Measurements from ENCODE around the gene LEMD2. TPM values are rescaled to one million over a fixed set of nuclear protein-coding genes. Genes with fewer than 3 reads are reported as not detected.

Gene LEMD2
- total and polyA plus RNA-seq, 2 donors (not counting 1 experiment from before 2014, with no cell fraction given), result 25.7 to 61.9 TPM

DNA sequence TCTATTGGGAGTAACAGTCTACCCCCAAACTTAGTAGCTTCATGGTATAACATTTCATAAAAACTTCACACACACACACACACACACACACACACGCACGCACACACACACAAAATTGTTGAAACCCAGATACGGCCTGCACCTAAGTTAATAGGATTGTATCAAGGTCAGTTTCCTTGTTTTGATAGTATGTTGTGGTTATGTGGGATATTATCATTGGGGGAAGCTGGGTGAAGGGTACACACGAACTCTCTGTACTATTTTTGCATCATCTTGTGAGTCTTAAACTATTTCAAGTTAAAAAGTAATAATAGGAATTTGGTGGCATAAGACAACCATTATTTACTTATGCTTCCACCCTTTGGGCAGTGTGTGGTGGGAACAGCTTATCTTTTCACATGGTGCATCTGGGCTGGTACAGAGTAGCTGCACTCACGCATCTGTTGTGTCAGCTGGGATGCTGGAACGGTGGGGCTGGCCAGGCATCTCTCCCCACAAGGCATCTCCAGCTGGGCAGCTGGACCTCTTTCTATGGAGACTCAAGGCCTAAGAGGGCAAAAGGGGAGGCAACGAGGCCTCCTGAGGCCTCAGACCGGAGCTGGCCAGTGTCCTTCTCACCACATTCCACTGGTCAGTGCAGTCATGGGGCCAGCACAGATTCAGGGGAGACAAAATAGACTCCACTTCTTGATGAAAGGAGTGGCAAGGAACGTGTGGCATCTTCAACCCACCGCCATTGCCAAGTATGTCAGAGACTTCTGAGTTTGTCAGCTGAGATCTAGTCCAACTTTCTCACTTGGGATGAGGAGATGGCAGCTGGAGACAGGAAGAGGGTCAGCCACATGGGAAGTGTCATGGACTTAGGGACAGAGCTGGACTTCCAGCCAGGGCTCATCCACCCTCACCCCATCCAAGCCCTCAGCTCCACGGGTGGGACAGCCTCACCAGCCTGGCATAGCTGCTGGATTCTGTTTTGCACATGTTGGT is 21.7 kb downstream of the LEMD2 start:
- no peaks in the 10 kb centered on the region for H4K20me1 ChIP-seq (ENCODE audit: control insufficient read depth, extremely low read depth, insufficient read depth, low read length)
- no peaks in the 10 kb centered on the region for H3K9me3 ChIP-seq (ENCODE audit: control insufficient read depth, insufficient read depth, low read depth, low read length)
- H3K4me1 ChIP-seq (ENCODE audit: control insufficient read depth, extremely low read depth, insufficient read depth, low read length), result peaks cover 23% of the 10 kb centered on the region
- TF ChIP-seq EZH2 (IDR thresholded peaks at IDR 0.05; ENCODE audit: low read length, missing control alignments) (no peak), CTCF (conservative IDR thresholded peaks at IDR 0.05 in 1 of 2, IDR thresholded peaks at IDR 0.05 in 1 of 2; ENCODE audit: low read depth in 1 of 2, low read length in 2 of 2) (no peak)
- H3K27me3 ChIP-seq (ENCODE audit: control insufficient read depth, insufficient read depth, low read length), result no peaks in the 10 kb centered on the region
- H3K79me2 ChIP-seq (ENCODE audit: control insufficient read depth, insufficient read depth, low read length), result no peaks in the 10 kb centered on the region
- H3K4me3 ChIP-seq (replicated peaks in 1 of 4; ENCODE audit: control extremely low read depth in 1 of 4, insufficient read depth in 1 of 4, low read depth in 3 of 4, low read length in 4 of 4), result no peak overlapping the region
- H3K27ac ChIP-seq (ENCODE audit: insufficient read depth, low read length), result no peak overlapping the region
- DNase-seq (ENCODE audit: low read depth in 2 of 2), result no peak
- H2AFZ ChIP-seq (ENCODE audit: low read length), result no peak overlapping the region
- H3K36me3 ChIP-seq (ENCODE audit: control insufficient read depth, insufficient read depth, low read length), result no peaks in the 10 kb centered on the region
- H3K4me2 ChIP-seq (ENCODE audit: extremely low read depth, insufficient read depth, low read length), result no peak overlapping the region
- H3K9ac ChIP-seq (ENCODE audit: insufficient read depth, low read length), result no peak overlapping the region

DNA sequence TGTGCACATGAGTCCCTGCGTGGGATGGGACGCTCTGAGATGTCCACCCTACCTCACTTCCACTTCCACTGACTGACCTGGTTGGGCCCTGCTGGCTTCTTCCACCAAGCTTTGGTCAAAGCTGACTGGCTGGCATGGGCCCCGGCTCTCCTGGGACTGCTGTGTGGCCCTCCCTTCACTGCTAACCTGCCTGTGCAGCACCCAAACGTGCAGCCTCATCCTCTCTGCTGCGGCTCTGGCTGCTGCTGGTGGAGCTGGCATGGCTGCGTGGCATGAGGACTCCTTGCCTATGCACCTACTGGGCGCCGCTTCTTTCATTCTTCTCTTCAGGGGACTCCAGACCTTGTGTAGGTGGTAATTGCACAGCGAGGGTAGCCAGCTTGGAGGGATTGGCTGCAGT is 23.6 kb downstream of the LEMD2 start:
- no peak overlapping the region for H2AFZ ChIP-seq (ENCODE audit: low read length)
- no peaks in the 10 kb centered on the region for H4K20me1 ChIP-seq (ENCODE audit: control insufficient read depth, extremely low read depth, insufficient read depth, low read length)
- H3K9ac ChIP-seq (ENCODE audit: insufficient read depth, low read length), result no peak overlapping the region
- TF ChIP-seq EZH2 (IDR thresholded peaks at IDR 0.05; ENCODE audit: low read length, missing control alignments), result no peak
- peaks cover 9% of the 10 kb centered on the region for H3K4me1 ChIP-seq (ENCODE audit: control insufficient read depth, extremely low read depth, insufficient read depth, low read length)
- H3K4me2 ChIP-seq (ENCODE audit: extremely low read depth, insufficient read depth, low read length), result no peak overlapping the region
- no peaks in the 10 kb centered on the region for H3K79me2 ChIP-seq (ENCODE audit: control insufficient read depth, insufficient read depth, low read length)
- no peaks in the 10 kb centered on the region for H3K9me3 ChIP-seq (ENCODE audit: control insufficient read depth, insufficient read depth, low read depth, low read length)
- DNase-seq (ENCODE audit: low read depth in 2 of 2), result no peak
- H3K27ac ChIP-seq (ENCODE audit: insufficient read depth, low read length), result no peak overlapping the region
- H3K36me3 ChIP-seq (ENCODE audit: control insufficient read depth, insufficient read depth, low read length), result no peaks in the 10 kb centered on the region
- no peaks in the 10 kb centered on the region for H3K27me3 ChIP-seq (ENCODE audit: control insufficient read depth, insufficient read depth, low read length)
- no peak overlapping the region for H3K4me3 ChIP-seq (replicated peaks in 1 of 4; ENCODE audit: control extremely low read depth in 1 of 4, insufficient read depth in 1 of 4, low read depth in 3 of 4, low read length in 4 of 4)

GRCh38 chr6:33764036-33764435 is 24.9 kb downstream of the LEMD2 start:
- no peaks in the 10 kb centered on the region for H3K79me2 ChIP-seq (ENCODE audit: control insufficient read depth, insufficient read depth, low read length)
- no peak overlapping the region for H3K27ac ChIP-seq (ENCODE audit: insufficient read depth, low read length)
- H3K4me1 ChIP-seq (ENCODE audit: control insufficient read depth, extremely low read depth, insufficient read depth, low read length), result peaks cover 2% of the 10 kb centered on the region
- no peaks in the 10 kb centered on the region for H3K27me3 ChIP-seq (ENCODE audit: control insufficient read depth, insufficient read depth, low read length)
- DNase-seq (ENCODE audit: low read depth in 2 of 2), result no peak
- H3K4me2 ChIP-seq (ENCODE audit: extremely low read depth, insufficient read depth, low read length), result no peak overlapping the region
- H4K20me1 ChIP-seq (ENCODE audit: control insufficient read depth, extremely low read depth, insufficient read depth, low read length), result no peaks in the 10 kb centered on the region
- no peaks in the 10 kb centered on the region for H3K36me3 ChIP-seq (ENCODE audit: control insufficient read depth, insufficient read depth, low read length)
- H2AFZ ChIP-seq (ENCODE audit: low read length), result no peak overlapping the region
- TF ChIP-seq CTCF (conservative IDR thresholded peaks at IDR 0.05 in 1 of 2, IDR thresholded peaks at IDR 0.05 in 1 of 2; ENCODE audit: low read depth in 1 of 2, low read length in 2 of 2) (no peak), EZH2 (IDR thresholded peaks at IDR 0.05; ENCODE audit: low read length, missing control alignments) (no peak)
- H3K9ac ChIP-seq (ENCODE audit: insufficient read depth, low read length), result no peak overlapping the region
- no peak overlapping the region for H3K4me3 ChIP-seq (replicated peaks in 1 of 4; ENCODE audit: control extremely low read depth in 1 of 4, insufficient read depth in 1 of 4, low read depth in 3 of 4, low read length in 4 of 4)
- no peaks in the 10 kb centered on the region for H3K9me3 ChIP-seq (ENCODE audit: control insufficient read depth, insufficient read depth, low read depth, low read length)
